Upper lobe of left lung (tissue), 4 donors: ENCODE data around the gene ARHGDIA.
A peak's percentile ranks its signal among the peaks of the same experiment; 100 is the strongest.

Experiments
- POLR2A ChIP-seq, 4 donors: fragments of 450-650 bp; IDR thresholded peaks; one replicate each; pipeline ENCODE4 v1.5.1; 2016 to 2017; ENCODE audit warnings: antibody characterized with exemption in 4 of 4, mild to moderate bottlenecking in 2 of 4
- TF ChIP-seq, protein P1 (sequence below), 6 experiments: fragments of 450-650 bp in 4 of 6; fragments of 200-600 bp in 2 of 6; sonication (generic) in 2 of 6; IDR thresholded peaks; one replicate each; pipeline ENCODE4 v1.5.1; 2016 to 2019; ENCODE audit warnings: antibody characterized with exemption in 6 of 6

DNA sequence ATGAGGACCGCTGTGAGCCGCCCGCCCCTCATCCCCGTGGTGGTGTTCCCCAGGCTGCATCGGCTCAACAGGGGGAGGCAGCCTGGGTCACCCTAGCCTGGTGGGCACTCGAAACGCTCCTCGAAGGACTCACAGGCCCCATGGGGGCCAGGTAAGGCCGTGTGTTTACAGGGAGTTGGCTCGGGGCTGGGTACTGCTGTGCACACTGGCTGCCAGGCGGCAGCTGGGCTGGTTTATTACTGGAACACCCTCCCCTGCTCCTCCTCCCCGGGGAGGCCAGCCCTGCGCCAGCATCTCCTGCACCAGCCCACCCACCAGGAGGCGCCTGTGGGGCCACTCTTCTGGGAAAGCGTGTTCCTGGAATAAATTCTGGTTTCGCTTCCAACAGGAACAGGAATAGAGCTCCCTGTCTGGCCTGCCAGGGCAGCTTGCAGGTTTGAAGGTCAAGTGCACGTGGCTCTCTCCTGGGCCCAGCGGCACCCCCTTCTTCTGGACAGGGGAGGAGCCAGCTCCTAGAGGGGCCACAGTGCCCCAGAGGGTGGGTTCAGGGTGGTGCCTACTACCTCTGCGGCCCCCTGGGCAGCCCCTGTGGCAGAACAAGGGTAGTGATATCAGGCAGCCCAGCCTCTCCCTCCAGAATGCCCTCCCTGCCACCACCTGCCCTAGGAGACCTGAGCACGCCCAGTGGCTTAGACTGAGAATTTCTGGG lies 49.4 kb downstream of the ARHGDIA start:
- TF ChIP-seq, protein P1, sequence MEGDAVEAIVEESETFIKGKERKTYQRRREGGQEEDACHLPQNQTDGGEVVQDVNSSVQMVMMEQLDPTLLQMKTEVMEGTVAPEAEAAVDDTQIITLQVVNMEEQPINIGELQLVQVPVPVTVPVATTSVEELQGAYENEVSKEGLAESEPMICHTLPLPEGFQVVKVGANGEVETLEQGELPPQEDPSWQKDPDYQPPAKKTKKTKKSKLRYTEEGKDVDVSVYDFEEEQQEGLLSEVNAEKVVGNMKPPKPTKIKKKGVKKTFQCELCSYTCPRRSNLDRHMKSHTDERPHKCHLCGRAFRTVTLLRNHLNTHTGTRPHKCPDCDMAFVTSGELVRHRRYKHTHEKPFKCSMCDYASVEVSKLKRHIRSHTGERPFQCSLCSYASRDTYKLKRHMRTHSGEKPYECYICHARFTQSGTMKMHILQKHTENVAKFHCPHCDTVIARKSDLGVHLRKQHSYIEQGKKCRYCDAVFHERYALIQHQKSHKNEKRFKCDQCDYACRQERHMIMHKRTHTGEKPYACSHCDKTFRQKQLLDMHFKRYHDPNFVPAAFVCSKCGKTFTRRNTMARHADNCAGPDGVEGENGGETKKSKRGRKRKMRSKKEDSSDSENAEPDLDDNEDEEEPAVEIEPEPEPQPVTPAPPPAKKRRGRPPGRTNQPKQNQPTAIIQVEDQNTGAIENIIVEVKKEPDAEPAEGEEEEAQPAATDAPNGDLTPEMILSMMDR (IDR thresholded peaks at IDR 0.05), result peak; percentile 44 to 82 (median 76)
- peak in 1 of 4 donors; percentile 28 for TF ChIP-seq POLR2A (IDR thresholded peaks at IDR 0.05)
